Measurements from ENCODE around the gene SLC17A5.
"Not testable (repeated sequence)": the region's sequence is repeated elsewhere in the genome, so short reads cannot be mapped to it uniquely, and the experiment has no call there.

The SLC17A5 gene

DNA sequence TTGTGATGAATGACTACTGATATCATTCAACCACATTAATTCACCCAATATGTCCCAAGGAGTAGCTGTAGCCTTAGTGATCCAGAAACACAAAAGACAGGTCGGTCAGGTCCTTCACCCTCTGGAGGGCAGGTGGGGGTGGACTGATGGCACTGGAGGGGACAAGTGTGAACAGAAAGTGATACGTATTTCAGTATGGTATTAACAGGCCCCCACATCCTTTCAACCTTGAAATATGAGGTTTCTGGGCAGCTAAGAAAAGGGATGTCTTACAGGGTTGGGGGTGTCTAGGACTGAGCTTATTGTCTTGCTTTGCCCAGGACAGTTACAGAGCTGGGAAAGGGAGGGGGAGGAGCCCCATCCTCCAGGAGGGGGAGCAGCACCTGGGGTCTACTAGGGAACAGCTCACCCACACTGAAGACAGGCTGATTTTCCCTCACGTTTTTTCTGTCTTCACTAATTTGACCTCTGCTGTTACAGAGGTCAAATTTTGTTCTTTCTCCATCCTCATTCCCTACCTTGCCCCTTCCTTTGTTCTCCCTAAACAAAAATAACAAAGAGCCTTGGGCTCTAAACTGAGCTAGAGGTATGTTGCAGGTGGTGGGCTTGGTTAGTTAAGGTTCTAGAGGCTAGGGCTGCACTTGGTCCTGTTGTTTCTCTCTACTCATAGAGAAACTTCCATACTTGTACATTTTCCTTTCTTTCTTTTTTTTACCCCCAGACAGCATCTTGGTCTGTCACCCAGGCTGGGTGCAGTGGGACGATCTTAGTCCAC is 95.0 kb downstream of the SLC17A5 start:
- no peak for FAIRE-seq
- DNase-seq (ENCODE audit: insufficient read length, low spot score), result no peak
- TF ChIP-seq POLR2A (IDR thresholded peaks at IDR 0.05; ENCODE audit: low read depth, low read length), result no peak

DNA sequence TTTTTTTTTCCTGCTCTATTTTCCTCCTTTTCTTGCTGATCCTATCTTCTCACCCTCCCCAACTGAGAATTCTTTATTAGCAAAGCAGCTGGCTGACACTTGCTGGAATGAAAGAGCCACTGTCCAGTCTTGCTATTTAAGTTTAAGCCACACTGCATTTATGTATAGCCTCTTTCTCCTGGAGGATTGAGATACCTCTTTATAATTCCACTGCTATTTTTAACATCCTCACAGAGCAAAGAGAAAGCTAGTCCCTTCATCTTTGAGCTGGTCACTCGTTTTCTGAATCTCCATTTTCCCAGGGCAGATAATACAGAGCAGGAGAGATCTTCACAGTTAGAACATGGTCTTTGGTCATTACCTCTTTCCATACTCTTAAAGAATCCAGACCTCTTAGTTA is 97.0 kb downstream of the SLC17A5 start:
- no peak for FAIRE-seq
- no peak for DNase-seq (ENCODE audit: insufficient read length, low spot score)
- no peak for TF ChIP-seq POLR2A (IDR thresholded peaks at IDR 0.05; ENCODE audit: low read depth, low read length)

DNA sequence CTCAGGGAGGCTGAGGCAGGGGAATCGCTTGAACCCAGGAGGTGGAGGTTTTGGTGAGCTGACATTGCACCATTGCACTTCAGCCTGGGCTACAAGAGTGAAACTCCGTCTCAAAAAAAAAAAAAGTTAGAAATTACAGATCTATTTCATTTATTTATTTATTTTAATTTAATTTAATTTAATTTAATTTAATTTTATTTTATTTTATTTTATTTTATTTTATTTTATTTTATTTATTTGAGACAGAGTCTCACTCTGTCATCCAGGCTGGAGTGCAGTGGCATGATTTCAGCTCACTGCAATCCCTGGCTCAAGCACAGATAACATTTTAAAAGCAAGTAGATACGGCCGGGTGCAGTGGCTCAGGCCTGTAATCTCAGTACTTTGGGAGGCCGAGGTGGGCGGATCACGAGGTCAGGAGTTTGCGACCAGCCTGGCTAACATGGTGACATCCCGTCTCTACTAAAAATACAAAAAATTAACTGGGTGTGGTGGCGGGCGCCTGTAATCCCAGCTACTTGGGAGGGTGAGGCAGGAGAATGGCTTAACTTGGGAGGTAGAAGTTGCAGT is 98.3 kb downstream of the SLC17A5 start:
- DNase-seq (ENCODE audit: insufficient read length, low spot score); FAIRE-seq: not testable (repeated sequence)

DNA sequence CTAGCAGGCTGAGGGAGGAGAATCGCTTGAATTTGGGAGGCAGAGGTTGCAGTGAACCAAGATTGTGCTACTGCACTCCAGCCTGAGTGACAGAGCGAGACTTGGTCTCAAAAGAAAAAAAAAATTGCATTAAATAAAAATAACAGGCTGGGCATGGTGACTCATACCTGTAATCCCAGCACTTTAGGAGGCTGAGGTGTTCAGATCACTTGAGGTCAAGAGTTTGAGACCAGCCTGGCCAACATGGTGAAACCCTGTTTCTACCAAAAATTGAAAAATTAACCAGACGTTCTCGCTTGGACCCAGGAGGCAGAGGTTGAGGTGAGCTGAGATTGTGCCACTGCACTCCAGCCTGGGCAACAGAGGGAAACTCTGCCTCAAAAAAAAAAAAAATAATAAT is 102.7 kb downstream of the SLC17A5 start:
- DNase-seq (ENCODE audit: insufficient read length, low spot score); FAIRE-seq: not testable (repeated sequence)

DNA sequence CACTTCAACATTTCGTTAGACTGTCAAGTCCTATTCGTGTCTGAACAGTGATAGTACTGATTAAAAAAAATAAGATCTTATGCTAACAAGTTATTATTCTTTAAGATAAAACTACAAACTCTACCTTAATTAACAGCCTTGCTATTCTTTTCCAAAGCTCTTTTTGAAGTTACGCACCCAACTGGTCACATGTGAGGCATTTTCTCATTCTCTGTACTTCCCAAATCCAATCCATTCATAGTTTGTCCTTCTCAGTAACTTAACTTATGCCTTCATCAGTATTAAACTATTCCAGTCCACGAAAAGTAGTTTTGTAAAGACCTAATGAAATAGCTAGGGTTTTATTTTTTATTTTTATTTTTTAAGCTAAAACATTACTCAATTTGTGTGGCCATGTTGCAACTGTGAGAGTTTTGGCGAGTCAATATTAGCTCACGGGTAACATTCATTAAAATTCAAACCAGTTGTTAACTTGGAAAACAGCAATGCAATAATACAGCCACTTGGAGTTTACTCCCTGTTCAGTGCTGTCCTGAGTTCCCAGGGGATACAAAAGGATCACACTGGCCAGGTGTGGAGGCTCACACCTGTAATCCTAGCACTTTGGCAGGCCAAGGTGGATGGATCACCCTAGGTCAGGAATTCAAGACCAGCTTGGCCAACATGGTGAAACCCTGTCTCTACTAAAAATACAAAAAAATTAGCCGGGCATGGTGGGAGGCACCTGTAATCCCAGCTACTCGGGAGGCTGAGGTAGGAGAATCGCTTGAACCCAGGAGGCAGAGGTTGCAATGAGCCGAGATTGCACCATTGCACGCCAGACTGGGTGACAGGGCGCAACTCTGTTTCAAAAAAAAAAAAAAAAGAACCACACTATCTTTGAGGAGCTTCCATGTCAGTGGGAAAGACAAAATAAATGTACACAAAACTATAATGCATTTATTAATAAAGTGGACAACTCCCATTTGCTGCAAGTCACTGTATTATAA is 105.0 kb downstream of the SLC17A5 start:
- DNase-seq (ENCODE audit: insufficient read length, low spot score), result no peak
- no peak for TF ChIP-seq POLR2A (IDR thresholded peaks at IDR 0.05; ENCODE audit: low read depth, low read length)
- FAIRE-seq, result no peak

DNA sequence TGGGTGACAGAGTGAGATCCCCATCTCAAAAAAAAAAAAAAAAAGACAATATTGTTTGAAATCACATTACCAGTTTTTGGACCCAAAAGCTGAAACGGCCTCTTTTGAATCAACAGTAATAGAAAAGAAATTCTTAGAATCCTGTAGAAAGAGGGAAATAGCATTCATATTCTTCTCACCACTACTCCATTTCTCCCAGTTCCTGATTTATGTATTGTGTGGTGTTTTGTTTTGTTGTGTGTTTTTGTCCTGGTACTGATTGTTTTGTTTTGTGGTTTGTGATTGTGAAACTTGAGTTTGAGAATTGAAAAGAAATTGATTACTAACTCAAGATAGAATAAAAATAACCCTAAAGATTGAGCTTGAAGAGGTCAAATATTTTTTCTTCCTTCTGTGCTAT is 106.8 kb downstream of the SLC17A5 start:
- no peak for FAIRE-seq
- no peak for TF ChIP-seq POLR2A (IDR thresholded peaks at IDR 0.05; ENCODE audit: low read depth, low read length)
- no peak for DNase-seq (ENCODE audit: insufficient read length, low spot score)

Measured in H54 (cell line).